Astrocyte of the spinal cord (primary cell): ENCODE results near the gene PLA2G3.

Experiments
- DNase-seq: peaks from one replicate; pipeline ENCODE4 v3.0.0; 2011; ENCODE audit warnings: low read depth, low spot score
- H3K4me3 ChIP-seq: 2 replicates; pipeline ENCODE4 v1.5.1; 2011; ENCODE audit warnings: low read depth, mild to moderate bottlenecking, low read length, moderate library complexity
- CTCF ChIP-seq: IDR thresholded peaks from 2 replicates; pipeline ENCODE4 v1.5.1; 2012; ENCODE audit warnings: low read depth, mild to moderate bottlenecking, low read length, inconsistent platforms
- in situ Hi-C: cut with HindIII; loops from 2 replicates; pipeline ENCODE4 v1.10.0; 2017; ENCODE audit warnings: low sequenced_read_pairs

PLA2G3 gene

GRCh38 chr22:31142285-31142684 is 2.0 kb upstream of the PLA2G3 start:
- no peak overlapping the region for H3K4me3 ChIP-seq
- DNase-seq: no peak
- in situ Hi-C loops: no loop called here
- no peak for TF ChIP-seq CTCF

- no peak for DNase-seq
- no peak overlapping the region for H3K4me3 ChIP-seq
- no peak for TF ChIP-seq CTCF
- in situ Hi-C loops: no loop called here
These were observed 1.2 kb upstream of the PLA2G3 start for GRCh38 chr22:31141551-31141950.

- in situ Hi-C loops: no loop called here
- DNase-seq: no peak
- H3K4me3 ChIP-seq: no peak overlapping the region
- TF ChIP-seq CTCF: no peak
These were observed 438 bp upstream of the PLA2G3 start for GRCh38 chr22:31140746-31141145.

GRCh38 chr22:31139066-31139465 is 1.2 kb downstream of the PLA2G3 start:
- no peak for DNase-seq
- TF ChIP-seq CTCF: no peak
- no peak overlapping the region for H3K4me3 ChIP-seq
- in situ Hi-C loops: no loop called here

GRCh38 chr22:31138126-31138525 is 2.2 kb downstream of the PLA2G3 start:
- DNase-seq: no peak
- TF ChIP-seq CTCF: no peak
- in situ Hi-C loops: no loop called here
- no peak overlapping the region for H3K4me3 ChIP-seq

- no peak for DNase-seq
- TF ChIP-seq CTCF: no peak
- no peak overlapping the region for H3K4me3 ChIP-seq
- in situ Hi-C loops: no loop called here
These were observed 2.6 kb downstream of the PLA2G3 start for GRCh38 chr22:31137721-31138120.

GRCh38 chr22:31136711-31137110 is 3.6 kb downstream of the PLA2G3 start:
- no peak overlapping the region for H3K4me3 ChIP-seq
- in situ Hi-C loops: no loop called here
- TF ChIP-seq CTCF: no peak
- DNase-seq: no peak
